ENCODE measurements around the gene ZNF81. TPM values are rescaled to one million over a fixed set of nuclear protein-coding genes. Genes with fewer than 3 reads are reported as not detected.

Gene ZNF81
- total and polyA plus RNA-seq, 2 of the 13 experiments (the other 11 are each of a cell fraction or from before 2014, with no cell fraction given): 1.4 to 3.2 TPM

DNA sequence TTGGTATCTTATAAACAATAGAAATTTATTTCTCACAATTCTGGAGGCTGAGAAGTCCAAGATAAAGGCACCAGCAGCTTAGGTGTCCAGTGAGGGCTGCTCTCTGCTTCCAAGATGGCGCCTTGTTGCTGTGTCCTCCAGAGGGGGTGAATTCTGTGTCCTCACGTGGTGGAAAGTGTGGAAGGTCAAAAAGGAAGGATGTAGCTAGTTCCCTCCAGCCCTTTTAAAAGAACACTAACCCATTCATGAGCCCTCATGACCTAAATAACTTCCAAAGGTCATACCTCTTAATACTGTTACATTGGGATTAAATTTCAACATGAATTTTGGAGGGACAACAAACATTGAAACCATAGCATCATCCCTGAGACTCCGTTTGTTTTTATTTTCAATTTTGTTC, 48.8 kb downstream of the ZNF81 start:
- ATAC-seq (no peak), FAIRE-seq (no peak), DNase-seq (ENCODE audit: low spot score) (no peak)
- CTCF ChIA-PET (ENCODE audit: low intra/inter-chr PET ratio, low total read pairs): no interaction called here
- Histone ChIP-seq H3K4me2 (ENCODE audit: low read depth, low read length) (no peak overlapping the region), H4K20me1 (ENCODE audit: insufficient read depth, low read length) (no peaks in the 10 kb centered on the region), H3K9me3 (ENCODE audit: low read length) (no peaks in the 10 kb centered on the region), H3K27ac (ENCODE audit: extremely low read length, insufficient read depth, low read length) (no peak overlapping the region), H3K36me3 (replicated peaks in 1 of 2; ENCODE audit: control insufficient read depth in 1 of 2, insufficient read depth in 2 of 2, low read length in 2 of 2) (no peaks in the 10 kb centered on the region), H3K4me3 (replicated peaks in 1 of 3; ENCODE audit: insufficient read depth in 1 of 3, low read depth in 2 of 3, low read length in 3 of 3) (no peak overlapping the region), H3K79me2 (ENCODE audit: insufficient read depth, low read length) (no peaks in the 10 kb centered on the region), H2AFZ (ENCODE audit: low read length) (no peak overlapping the region), H3K27me3 (ENCODE audit: control insufficient read depth in 1 of 2, insufficient read depth in 2 of 2, low read length in 2 of 2) (no peaks in the 10 kb centered on the region), H3K9ac (ENCODE audit: insufficient read depth, low read depth, low read length) (no peak overlapping the region), H3K4me1 (ENCODE audit: insufficient read depth, low read length) (peaks cover 15% of the 10 kb centered on the region)
- TF ChIP-seq ZNF501 (CRISPR knock-in tag; IDR thresholded peaks at IDR 0.05): no peak
- TF ChIP-seq, protein P1, sequence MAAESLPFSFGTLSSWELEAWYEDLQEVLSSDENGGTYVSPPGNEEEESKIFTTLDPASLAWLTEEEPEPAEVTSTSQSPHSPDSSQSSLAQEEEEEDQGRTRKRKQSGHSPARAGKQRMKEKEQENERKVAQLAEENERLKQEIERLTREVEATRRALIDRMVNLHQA (CRISPR knock-in tag; IDR thresholded peaks at IDR 0.05): no peak
- TF ChIP-seq, protein P2, sequence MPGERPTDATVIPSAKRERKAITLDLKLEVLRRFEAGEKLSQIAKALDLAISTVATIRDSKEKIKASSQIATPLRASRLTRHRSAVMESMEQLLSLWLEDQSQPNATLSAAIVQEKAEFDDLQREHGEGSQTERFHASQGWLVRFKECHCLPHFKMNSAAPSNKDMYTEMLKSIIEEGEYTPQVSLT (CRISPR knock-in tag; IDR thresholded peaks at IDR 0.05; ENCODE audit: borderline replicate concordance, low read depth): no peak
- TF ChIP-seq, protein P3, sequence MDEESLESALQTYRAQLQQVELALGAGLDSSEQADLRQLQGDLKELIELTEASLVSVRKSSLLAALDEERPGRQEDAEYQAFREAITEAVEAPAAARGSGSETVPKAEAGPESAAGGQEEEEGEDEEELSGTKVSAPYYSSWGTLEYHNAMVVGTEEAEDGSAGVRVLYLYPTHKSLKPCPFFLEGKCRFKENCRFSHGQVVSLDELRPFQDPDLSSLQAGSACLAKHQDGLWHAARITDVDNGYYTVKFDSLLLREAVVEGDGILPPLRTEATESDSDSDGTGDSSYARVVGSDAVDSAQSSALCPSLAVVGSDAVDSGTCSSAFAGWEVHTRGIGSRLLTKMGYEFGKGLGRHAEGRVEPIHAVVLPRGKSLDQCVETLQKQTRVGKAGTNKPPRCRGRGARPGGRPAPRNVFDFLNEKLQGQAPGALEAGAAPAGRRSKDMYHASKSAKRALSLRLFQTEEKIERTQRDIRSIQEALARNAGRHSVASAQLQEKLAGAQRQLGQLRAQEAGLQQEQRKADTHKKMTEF (CRISPR knock-in tag; IDR thresholded peaks at IDR 0.05): no peak
- TF ChIP-seq, protein P4, sequence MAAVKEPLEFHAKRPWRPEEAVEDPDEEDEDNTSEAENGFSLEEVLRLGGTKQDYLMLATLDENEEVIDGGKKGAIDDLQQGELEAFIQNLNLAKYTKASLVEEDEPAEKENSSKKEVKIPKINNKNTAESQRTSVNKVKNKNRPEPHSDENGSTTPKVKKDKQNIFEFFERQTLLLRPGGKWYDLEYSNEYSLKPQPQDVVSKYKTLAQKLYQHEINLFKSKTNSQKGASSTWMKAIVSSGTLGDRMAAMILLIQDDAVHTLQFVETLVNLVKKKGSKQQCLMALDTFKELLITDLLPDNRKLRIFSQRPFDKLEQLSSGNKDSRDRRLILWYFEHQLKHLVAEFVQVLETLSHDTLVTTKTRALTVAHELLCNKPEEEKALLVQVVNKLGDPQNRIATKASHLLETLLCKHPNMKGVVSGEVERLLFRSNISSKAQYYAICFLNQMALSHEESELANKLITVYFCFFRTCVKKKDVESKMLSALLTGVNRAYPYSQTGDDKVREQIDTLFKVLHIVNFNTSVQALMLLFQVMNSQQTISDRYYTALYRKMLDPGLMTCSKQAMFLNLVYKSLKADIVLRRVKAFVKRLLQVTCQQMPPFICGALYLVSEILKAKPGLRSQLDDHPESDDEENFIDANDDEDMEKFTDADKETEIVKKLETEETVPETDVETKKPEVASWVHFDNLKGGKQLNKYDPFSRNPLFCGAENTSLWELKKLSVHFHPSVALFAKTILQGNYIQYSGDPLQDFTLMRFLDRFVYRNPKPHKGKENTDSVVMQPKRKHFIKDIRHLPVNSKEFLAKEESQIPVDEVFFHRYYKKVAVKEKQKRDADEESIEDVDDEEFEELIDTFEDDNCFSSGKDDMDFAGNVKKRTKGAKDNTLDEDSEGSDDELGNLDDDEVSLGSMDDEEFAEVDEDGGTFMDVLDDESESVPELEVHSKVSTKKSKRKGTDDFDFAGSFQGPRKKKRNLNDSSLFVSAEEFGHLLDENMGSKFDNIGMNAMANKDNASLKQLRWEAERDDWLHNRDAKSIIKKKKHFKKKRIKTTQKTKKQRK (IDR thresholded peaks at IDR 0.05; ENCODE audit: low read length): no peak
- no peak for TF ChIP-seq ZNF75D (CRISPR knock-in tag; IDR thresholded peaks at IDR 0.05; ENCODE audit: borderline replicate concordance)
- TF ChIP-seq ZFAT (CRISPR knock-in tag; conservative IDR thresholded peaks at IDR 0.05): no peak
- TF ChIP-seq, protein P5, sequence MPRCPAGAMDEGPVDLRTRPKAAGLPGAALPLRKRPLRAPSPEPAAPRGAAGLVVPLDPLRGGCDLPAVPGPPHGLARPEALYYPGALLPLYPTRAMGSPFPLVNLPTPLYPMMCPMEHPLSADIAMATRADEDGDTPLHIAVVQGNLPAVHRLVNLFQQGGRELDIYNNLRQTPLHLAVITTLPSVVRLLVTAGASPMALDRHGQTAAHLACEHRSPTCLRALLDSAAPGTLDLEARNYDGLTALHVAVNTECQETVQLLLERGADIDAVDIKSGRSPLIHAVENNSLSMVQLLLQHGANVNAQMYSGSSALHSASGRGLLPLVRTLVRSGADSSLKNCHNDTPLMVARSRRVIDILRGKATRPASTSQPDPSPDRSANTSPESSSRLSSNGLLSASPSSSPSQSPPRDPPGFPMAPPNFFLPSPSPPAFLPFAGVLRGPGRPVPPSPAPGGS (CRISPR knock-in tag; IDR thresholded peaks at IDR 0.05): no peak
- TF ChIP-seq MAFG (CRISPR knock-in tag; IDR thresholded peaks at IDR 0.05): no peak
- POLR2A ChIA-PET: no interaction called here
- 84% methylated on average over 3 of the region's 3 CpGs for WGBS (ENCODE audit: low lambda C conversion rate)
- in situ Hi-C loops (cut with HindIII; ENCODE audit: extremely low pct_ligation_motif_present, low pct_unique_long_range_greater_than_20kb): no loop called here
- no TSS peak for BruUV-seq (replicated peaks)
- intact Hi-C loops (cut with micrococcal nuclease; ENCODE audit: unreplicated experiment): no loop called here
